ENCODE results near the gene LDLRAD4.

LDLRAD4 gene

DNA sequence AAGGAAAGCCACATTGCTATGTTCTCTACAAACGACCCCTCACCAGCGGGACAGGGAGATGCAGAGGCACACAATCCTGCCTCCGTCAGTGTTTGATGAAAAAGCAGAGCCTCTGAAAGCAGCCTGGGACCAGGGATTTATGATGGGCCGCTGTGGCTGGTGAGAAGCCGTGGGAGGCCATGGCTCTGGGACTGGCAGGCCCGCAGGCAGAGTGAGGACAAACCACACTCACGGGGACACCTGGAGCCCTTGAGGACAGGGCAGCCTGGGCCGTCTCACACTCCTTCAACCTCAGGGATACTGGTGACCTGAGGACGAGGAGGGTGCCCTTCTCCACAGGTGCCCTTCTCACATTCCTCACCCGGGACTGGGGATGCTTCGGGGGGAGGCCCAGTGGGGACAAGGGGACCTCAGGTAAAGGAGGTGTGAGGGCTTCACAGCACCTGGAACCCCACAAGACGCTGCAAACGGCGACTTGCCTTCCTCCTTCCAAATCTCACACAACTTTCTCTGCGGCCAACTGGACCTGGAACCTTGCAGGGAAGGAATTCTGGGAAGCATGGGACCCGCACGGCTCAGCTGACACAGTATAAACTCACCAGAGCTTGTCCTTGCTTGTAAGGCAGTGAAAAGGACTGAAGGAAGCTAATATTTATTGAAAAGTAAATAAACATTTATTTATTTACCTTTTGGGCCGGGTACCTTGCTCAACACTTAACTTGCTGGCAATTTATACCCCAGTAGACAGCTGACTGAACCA lies 5.3 kb upstream of the LDLRAD4 start:
- TF ChIP-seq, protein P1, sequence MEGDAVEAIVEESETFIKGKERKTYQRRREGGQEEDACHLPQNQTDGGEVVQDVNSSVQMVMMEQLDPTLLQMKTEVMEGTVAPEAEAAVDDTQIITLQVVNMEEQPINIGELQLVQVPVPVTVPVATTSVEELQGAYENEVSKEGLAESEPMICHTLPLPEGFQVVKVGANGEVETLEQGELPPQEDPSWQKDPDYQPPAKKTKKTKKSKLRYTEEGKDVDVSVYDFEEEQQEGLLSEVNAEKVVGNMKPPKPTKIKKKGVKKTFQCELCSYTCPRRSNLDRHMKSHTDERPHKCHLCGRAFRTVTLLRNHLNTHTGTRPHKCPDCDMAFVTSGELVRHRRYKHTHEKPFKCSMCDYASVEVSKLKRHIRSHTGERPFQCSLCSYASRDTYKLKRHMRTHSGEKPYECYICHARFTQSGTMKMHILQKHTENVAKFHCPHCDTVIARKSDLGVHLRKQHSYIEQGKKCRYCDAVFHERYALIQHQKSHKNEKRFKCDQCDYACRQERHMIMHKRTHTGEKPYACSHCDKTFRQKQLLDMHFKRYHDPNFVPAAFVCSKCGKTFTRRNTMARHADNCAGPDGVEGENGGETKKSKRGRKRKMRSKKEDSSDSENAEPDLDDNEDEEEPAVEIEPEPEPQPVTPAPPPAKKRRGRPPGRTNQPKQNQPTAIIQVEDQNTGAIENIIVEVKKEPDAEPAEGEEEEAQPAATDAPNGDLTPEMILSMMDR (conservative IDR thresholded peaks at IDR 0.05; ENCODE audit: low read depth, low read length): no peak
- H3K4me3 ChIP-seq (ENCODE audit: low read depth, low read length): no peak overlapping the region
- no peak for DNase-seq (ENCODE audit: low read depth)

DNA sequence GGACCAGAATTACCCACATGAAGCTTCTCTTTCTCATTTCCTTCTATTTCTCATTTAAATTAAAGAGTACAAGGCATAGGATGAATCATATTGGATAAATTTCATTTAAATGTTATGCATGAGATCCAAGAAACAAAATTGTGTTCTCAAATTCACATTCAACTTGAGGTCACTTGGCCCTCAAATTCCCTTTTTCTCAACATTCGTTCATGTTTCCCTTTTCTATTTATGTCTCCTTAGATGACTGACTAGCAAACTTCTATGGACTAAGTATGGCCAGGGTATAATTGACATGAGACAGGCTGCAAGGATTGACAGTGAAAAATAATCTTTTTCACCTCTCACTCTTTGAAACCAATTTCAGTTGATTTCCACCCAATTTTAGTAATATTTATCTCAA lies 4.0 kb upstream of the LDLRAD4 start:
- no peak for DNase-seq (ENCODE audit: low read depth)
- H3K4me3 ChIP-seq (ENCODE audit: low read depth, low read length): no peak overlapping the region
- TF ChIP-seq, protein P1 (conservative IDR thresholded peaks at IDR 0.05; ENCODE audit: low read depth, low read length): no peak

DNA sequence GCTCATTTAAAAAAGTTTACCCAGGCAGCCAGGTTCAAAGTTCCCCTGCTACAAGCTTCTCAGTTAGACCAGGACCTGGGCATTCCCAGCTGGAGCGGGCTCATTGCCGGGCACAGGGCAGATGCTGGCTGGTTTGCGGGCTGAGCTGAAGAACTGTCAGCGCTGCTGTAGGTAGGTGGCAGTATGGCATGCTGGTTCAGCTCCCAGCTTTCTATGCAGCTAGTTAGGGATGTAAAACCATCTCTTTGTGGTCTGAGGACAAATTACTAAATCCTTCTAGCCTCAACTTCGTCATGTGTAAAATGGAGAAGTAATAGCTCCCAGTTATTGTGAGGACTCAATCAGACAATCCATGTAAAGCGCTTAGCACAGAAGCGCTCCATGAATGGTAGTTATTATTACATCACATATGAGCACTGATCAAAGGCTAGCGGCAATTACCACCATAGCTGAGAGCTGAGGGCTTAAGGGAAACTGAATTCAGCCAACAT lies 2.4 kb upstream of the LDLRAD4 start:
- DNase-seq (ENCODE audit: low read depth): peak; percentile 83
- TF ChIP-seq, protein P1 (conservative IDR thresholded peaks at IDR 0.05; ENCODE audit: low read depth, low read length): peak; percentile 83
- no peak overlapping the region for H3K4me3 ChIP-seq (ENCODE audit: low read depth, low read length)

DNA sequence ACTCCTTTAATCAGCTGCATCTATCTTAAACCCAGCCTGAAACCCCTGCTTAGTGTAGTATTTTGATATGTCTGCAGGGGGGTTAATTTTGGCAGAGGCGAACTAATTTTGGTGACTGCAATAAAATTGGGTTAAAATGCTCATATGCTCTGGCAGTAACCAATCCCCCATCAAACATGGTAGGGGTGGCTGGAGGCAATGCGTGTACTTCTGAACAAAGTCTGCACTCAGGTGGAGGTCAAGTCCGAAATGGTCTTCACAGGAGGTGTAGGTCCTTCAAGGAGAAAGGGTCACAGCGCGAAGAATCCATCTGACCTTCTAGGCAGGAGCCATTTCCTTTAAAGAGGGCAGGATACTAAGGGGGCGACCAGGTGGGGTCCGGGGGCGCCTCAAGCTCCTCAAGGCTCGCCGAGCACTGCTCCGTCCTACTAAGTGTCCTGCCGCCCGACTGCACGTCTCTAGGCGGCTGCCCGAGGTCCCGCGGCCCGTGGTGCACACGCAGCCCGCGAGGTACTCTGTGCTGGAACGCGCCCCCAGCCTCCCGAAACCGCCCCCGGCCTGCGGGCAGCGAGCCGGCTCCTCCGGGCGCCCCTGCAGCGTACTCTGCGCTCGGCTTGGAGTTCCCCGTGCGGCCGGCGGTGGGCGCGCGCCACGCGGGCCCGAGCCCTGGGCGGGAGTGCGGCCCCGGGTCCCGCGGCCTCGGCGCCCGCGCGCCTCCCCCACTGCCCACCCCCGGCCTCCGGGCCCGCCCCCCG lies 1.7 kb upstream of the LDLRAD4 start:
- TF ChIP-seq, protein P1 (conservative IDR thresholded peaks at IDR 0.05; ENCODE audit: low read depth, low read length): no peak
- DNase-seq (ENCODE audit: low read depth): peak; percentile 20
- peak overlapping the region; percentile 41 for H3K4me3 ChIP-seq (ENCODE audit: low read depth, low read length)

DNA sequence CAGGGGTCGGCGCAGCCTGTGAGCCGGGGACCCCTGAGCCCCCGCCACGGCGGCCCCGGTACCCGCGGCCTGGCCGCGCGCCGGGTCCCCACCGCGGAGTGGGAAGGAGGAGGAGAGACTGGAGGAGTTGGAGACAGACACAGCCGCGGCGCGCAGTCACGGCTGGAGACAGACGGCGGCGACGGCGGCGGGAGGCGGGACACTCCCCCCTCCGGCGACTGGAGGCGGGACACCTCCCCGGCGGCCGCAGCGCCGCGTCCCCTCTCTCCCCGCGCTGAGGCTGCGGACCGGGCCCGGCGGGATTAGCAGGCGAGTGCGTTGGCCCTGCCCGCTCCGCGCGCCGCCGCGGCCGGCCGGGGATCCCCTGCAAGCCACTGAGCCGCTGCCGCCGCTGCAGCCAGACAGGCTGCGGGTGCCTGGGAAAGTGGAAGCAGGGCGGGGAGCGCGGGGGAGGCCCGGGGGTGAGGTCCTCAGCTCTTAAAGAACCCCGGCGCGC lies 1.0 kb upstream of the LDLRAD4 start:
- TF ChIP-seq, protein P1 (conservative IDR thresholded peaks at IDR 0.05; ENCODE audit: low read depth, low read length): no peak
- peak; percentile 30 for DNase-seq (ENCODE audit: low read depth)
- peak overlapping the region; percentile 41 for H3K4me3 ChIP-seq (ENCODE audit: low read depth, low read length)

DNA sequence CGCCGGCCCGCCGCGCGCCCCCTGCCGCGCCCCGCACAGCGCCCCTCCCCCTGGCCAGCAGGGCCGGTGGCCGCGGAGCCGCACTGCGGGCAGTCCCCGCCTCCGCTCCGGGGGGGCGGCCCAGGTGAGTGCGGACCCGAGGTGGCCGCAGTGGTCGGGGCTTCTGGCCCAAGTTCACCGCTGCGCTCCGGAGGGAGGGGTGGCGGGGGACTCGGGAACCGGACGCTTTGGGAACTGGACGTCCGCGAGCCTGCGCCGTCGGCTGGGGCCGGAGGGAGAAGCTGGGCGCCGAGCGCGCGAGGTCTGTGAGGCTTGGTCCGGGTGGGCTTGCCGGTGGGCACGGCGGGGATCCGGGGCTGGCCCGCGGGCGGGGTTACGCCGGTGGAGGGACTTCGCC lies 591 bp upstream of the LDLRAD4 start:
- H3K4me3 ChIP-seq (ENCODE audit: low read depth, low read length): peak overlapping the region; percentile 33
- DNase-seq (ENCODE audit: low read depth): no peak

More for the DNA sequence above, 591 bp upstream of the LDLRAD4 start:
- TF ChIP-seq, protein P1 (conservative IDR thresholded peaks at IDR 0.05; ENCODE audit: low read depth, low read length): no peak
